Activated CD4-positive, CD25-positive, alpha-beta regulatory T cell treated with anti-CD3 and anti-CD28 coated beads, Interleukin-2, amount 50 U/mL, for 24 hours (primary cell): ENCODE data around the gene UBA3.

Experiments
- ATAC-seq, 2 donors: fragments of 150-1000 bp; cut with Tn5 transposase; one replicate each; pipeline ENCODE4 v1.10.0; 2021; ENCODE audit warnings: mild to moderate bottlenecking in 1 of 2, moderate library complexity in 1 of 2

The UBA3 gene

GRCh38 chr3:69097407-69098086 is 17.4 kb upstream of the UBA3 start:
- ATAC-seq: no peak

GRCh38 chr3:69096299-69096698 is 16.1 kb upstream of the UBA3 start:
- no peak for ATAC-seq

DNA sequence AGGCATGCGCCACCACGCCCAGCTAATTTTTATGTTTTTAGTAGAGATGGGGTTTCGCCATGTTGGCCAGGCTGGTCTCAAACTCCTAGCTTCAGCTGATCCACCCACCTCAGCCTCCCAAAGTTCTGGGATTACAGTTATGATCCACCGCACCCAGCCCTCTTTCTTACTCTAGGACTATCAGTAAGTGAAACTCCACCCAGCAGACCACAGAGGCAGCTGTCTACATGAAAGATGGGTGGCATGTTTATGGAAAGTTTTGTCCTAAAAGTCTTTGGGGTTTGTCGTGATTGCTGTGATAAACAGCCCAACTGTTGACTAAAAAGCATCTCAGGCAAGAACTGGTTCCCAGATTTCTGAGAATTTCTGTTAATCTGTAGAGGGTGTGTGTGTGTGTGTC is 15.5 kb upstream of the UBA3 start:
- ATAC-seq: peak in 1 of 2 donors; percentile 27

- peak; percentile 41 for ATAC-seq
Measured at GRCh38 chr3:69094467-69095205, 14.5 kb upstream of the UBA3 start.

- ATAC-seq: peak; percentile 24 to 39
Measured at GRCh38 chr3:69092030-69092516, 11.9 kb upstream of the UBA3 start.

- no peak for ATAC-seq
Measured at GRCh38 chr3:69091389-69092029, 11.3 kb upstream of the UBA3 start.

- peak in 1 of 2 donors; percentile 3 for ATAC-seq
Measured at GRCh38 chr3:69090021-69090420, 9.9 kb upstream of the UBA3 start.

- peak in 1 of 2 donors; percentile 18 for ATAC-seq
Measured at GRCh38 chr3:69088063-69088462, 7.9 kb upstream of the UBA3 start.

DNA sequence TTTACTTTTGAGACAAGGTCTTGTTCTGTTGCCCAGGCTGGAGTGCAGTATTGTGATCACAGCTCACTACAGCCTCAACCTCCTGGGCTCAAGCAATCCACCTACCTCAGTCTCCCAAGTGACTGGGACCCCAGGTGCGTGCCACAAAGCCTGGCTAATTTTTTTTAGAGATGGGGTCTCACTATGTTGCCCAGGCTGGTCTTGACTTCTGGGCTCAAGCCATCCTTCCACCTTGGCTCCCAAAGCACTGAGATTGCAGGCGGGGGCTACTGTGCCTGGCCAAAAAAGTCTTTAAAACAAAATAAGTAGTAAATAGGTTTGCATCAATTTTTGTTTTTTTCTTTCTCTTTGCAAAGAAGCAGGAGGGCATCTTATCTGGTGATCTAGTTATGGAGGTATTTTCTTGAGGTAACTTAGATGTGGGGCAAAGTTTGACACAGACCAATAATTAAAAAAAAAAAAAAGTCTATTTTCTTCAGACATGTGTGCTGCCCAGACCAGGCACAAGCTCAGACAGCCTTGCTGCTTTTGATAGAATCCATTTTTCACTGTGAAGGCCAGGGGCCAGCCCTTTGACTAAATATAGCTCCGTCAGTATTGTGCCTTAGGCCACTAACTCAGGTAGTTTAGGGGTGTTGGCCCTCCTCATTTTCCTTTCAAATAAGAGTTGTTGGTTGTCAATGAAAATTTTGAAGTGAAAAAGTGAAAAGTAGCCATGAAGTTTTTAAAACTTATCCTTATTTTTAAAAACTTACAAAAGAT is 7.0 kb upstream of the UBA3 start:
- ATAC-seq: no peak

GRCh38 chr3:69085833-69086722 is 5.9 kb upstream of the UBA3 start:
- ATAC-seq: peak; percentile 7 to 8

DNA sequence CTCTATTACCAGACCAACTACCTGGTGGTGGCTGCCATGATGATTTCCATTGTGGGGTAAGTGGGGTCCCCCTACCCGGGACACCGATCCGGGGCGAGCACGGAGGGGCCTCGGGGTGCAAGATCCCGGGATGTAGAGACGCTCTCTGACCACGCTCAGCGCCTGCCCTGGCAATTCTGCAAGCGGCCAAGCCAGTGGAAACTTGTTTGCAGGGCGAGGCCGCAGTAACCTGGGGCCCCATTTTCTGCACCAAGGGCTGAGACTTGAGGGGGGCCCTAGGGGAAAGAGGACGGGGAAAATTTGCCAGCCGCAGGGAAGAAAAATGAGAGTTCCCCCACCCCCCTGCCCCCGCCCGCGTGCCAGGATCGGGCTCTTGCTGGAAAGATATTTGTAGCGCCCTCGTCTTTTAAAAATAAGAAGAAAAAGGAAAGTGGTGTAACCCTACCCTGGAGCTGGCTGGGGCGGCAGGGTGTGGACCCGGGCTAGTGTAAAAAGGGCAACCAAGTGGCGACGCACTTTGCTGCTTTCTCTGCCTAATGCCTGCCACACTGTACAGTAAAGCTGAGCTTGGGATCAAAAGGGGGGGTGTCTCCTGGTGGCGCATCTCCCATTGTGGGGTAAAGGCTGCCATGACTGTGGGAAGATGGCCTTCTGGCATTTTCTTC is 5.1 kb upstream of the UBA3 start:
- no peak for ATAC-seq

DNA sequence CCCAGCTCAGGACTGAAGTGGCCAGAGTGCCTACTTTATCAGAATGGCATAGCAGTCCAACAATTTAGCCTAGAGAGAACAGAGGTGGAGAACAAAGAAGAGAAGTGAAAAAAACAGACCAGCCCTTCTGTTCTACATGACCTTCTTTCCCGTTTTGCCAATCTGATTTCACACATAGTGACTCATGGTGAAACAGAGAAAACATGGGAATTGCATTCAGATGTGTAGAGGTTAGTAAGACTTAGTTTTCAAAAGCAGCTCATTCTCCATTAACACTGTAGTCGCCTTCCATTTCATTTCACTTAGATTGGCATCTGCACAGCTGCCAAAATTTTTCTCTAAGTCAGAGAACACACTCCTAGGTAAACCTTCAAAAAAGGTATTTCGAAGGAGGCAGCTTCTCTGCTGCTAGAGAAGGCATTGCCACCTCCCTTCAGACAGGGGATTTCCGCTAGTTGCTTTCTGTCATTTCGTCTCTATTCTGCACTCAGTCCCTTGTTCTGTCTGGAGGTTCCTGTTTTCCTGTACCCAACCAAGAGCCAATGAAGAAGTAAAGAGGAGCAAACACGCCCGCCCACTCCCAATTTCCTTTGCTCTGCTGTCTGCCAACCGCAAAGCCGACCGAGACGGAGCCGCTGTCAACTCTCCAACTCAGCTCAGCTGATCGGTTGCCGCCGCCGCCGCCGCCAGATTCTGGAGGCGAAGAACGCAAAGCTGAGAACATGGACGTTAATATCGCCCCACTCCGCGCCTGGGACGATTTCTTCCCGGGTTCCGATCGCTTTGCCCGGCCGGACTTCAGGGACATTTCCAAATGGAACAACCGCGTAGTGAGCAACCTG is 4.4 kb upstream of the UBA3 start, which contains the start of gene ARL6IP5:
Gene ARL6IP5 (plus strand): TSS at position 612 of the 842 bp plus-strand sequence. CDS start 111 bp downstream, at position 723.
- ATAC-seq: peak; percentile 43 to 47

DNA sequence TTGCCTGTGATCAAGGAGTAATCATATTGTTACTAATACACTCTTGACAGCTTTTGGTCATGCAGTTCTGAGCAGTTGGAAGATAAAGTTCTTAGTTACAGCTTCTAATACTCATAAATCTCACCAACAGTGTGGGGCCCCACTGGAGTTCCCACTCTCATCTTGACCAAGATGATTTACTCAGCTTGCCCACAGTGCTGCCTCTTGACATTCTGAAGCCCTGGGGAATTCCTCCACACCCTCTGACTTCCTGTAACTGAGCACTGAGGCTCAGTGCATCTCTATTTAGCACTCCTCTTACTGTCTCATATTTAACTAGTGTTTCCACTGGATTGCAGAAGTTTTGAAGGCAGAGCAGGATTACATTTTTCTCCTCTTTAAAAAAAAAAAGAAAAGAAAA is 2.6 kb upstream of the UBA3 start:
- ATAC-seq: peak; percentile 74 to 76

DNA sequence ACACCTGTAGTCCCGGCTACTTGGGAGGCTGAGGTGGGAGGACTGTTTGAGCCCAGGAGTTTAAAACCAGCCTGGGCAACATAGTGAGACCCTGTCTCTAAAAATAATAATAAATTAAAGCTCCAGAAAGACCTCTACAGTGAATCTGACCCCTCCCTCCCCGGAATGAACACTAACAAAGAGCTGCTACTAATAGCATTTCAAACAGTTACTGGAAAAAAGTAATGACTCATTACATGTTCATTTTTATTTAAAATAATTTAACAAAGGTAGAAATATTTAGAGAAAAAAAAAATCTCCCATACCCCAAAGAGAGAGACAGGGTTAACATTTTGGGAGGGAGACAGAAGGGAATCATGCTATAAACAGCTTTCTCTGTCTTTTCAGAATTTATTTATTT is 2.2 kb upstream of the UBA3 start:
- ATAC-seq: no peak

- ATAC-seq: no peak
Measured at GRCh38 chr3:69081583-69082262, 1.6 kb upstream of the UBA3 start.

DNA sequence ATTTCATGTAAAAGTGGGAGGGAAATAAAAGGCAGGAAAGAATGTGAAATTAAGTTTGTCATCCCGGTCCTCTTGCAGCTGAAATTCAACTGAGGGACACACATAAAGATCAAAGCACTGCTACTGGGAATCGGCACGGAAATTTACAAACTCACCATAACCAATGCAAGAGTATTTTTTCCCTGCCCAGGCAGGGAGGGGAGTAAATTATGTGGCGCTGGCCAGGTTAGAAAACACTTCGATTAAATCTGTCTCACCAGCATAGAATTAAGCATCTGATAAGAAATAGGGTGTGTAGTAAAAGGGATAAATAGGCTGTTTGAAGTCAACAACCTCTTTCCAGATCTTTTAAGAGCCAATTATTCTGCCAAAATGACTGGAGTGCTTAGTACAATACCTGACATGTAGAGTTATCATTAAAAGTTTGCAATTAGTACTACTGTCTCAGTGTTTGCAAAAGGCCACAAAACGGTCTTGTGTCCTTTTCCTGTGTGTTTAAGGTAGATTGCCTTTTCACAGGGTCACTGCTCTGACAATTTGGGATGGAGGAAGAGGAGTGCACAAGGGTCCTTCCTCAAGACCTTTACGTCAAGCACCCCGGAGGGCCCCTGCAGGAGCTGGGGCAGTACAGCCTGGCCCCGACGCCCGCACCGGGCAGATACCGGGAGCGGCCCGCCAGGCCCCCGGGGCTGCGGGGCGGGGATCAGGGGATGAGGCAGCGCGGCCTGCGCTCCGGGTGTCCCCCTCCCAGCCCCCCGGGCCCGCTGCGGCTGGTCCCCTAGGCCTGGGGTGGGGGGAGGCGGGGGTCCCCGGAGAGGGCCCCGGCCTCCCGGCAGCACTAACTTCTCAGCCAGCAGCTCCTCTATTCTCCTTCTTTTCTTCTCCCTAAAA is 651 bp downstream of the UBA3 start:
- no peak for ATAC-seq

DNA sequence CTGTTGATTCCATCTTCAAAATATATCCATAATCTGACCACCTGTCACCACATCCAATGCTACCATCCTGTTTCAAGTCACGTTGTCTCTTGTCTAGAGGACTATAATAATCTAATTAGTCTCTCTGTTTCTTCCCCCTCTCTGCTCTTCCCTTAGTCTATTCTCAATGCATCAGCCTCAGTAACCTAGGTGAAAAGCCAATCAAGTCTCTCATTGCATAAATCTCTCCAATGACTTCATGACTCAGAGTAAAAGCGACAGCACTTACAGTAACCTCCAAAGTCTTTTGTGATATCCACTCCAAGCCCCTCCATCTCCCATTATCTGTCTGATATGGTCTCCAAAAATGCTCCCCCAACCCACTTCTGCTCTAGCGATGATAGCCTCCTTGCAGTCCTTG is 7.2 kb downstream of the UBA3 start:
- ATAC-seq: peak in 1 of 2 donors; percentile 27

GRCh38 chr3:69066121-69066520 is 14.0 kb downstream of the UBA3 start:
- ATAC-seq: no peak
